Activated CD4-positive, alpha-beta T cell treated with anti-CD3 and anti-CD28 coated beads for 1 hour (primary cell): ENCODE results near the gene SMYD3.

ENCODE experiments used
- DNase-seq: peaks from one replicate; pipeline ENCODE4 v3.0.0-alpha.2; 2020

SMYD3 gene

DNA sequence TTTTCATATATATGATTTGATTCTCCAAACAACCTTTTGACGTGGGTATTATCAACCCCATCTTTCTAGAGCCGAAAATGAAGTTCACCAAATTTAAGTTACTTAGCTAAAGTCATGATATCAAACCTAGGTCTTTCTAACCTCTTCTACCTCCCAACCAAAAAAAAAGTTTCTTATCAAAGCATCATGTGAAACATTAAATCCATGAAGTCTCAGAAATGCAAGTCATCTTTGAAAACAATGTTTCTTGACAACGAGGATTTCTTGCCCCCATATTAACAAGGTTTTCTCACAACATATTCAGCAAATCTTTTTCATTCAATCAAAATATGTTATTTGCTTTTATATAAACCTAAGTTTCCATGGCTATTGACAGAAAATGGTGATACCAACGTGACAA, 306.3 kb downstream of the SMYD3 start:
- no peak for DNase-seq

DNA sequence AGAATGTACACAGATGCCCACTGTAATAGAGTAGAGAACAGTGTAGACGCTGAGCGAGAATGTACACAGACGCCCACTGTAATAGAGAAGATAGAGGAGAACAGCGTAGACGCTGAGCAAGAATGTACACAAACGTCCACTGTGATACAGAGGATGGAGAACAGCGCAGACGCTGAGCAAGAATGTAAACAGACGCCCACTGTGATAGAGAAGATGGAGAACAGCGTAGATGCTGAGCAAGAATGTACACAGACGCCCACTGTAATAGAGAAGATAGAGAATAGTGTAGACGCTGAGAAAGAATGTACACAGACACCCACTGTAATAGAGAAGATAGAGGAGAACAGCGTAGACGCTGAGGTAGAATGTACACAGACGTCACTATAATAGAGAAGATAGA, 306.9 kb downstream of the SMYD3 start:
- no peak for DNase-seq

DNA sequence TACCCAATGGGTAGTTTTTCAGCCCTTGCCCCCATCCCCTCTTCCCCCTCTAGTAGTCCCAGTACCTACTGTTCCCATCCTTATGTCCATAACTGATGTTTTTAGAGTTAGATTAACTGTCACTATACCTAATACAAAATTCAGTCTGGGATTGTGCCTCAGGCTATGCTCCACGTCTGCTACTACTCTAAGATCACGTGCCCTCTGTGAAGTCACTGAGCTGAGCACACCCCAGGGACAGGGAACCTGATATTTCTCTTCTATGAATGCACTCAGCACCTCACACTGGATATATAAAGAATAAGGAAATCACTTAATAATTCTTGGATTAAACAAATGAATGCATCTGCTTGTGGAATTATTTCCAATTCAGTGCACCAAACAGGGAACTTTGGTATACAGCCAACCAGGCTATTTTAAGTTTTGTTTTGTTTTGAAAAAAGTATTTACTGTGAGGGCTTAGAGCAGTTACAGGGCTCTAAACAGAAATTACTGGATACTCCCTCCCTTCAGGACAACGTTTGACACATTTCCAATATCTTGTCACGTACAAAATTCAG, 307.9 kb downstream of the SMYD3 start:
- DNase-seq: no peak

DNA sequence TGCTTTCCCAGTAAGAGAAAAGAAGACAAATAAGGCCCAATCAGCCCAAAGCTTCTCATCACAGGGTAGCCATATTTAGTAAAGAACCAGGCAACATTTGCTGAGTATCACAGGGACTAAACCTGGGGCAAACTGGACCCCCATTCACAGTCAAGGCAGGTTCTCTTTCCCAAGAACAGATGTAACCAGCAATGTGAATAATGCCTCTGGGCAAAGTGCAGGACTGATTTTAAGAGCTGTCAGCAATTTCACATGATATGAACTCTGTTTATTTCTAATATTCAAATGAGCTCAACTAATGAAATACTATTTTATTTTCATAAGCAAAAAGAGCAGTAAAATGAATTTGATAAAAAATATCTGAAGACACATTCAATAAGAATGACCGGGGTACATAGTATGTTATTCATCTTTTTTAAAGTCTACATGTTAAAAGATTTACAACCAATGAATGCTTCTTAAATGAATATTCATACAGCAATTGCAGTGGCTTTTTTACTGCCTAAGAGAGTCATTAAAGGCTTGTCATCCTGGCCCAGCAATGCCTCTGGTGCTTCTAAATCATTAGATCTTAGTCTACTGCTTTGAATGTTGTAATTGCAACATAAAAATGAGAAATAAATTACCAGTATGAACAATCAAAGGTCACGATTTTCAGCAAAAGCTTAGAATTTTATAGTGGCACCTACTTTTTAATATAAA, 308.8 kb downstream of the SMYD3 start:
- DNase-seq: no peak

DNA sequence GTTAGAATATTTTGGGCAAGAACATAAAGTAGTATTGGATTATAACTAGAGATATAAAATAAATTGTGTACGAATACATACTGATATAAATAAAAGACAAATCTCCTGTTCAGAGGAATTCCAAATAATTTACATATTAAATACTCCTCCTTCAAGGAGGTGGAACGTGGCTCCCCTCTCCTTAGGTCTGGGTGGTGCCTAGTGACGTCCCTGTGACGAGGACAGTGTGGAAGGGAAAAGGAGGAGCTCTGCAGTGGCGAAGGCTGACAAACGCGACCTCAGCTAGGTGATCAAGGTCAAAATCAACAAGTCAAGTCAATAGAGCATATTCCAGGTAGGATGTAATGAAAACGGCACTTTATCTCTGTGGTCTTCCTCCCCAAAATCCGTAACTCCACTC, 310.0 kb downstream of the SMYD3 start:
- DNase-seq: no peak

DNA sequence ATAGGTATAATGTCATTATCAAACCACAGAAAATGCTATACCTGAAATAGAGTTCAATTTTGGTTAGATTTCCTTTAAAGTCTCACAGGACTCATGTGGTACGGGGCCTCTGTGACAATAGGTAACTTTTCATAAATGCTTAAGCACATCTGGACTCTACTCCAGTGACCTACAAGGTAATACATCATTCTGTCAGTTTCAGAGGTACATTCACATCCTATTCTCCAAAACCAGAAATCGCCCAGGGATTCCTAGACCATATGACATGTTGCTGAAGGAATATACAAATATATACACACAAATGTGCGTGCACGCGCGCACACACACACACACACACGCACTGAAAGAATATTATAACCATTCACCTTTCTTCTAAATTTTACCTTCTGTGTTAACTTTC, 311.8 kb downstream of the SMYD3 start:
- DNase-seq: no peak

DNA sequence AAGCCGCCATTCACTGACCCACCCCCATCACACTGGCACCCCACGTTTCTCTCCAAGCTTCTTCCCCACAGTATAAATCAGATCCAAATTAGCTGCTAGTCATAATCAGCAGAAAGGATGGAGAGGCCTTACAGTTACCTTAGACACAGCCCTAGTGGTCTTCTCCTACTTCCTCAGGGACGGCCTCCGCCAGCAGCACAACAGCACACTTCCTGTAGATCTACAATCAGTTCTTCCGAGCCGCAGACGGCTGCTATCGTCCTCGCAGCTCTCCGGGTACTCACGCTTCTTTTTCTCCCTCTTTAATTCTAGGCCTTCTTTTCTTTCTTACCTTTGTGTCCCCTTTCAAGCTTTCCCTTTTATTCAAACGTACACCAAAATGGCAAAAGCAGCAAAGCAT, 313.5 kb downstream of the SMYD3 start:
- DNase-seq: no peak

- DNase-seq: no peak
Observed at GRCh38 chr1:246189126-246189525, 318.0 kb downstream of the SMYD3 start.

DNA sequence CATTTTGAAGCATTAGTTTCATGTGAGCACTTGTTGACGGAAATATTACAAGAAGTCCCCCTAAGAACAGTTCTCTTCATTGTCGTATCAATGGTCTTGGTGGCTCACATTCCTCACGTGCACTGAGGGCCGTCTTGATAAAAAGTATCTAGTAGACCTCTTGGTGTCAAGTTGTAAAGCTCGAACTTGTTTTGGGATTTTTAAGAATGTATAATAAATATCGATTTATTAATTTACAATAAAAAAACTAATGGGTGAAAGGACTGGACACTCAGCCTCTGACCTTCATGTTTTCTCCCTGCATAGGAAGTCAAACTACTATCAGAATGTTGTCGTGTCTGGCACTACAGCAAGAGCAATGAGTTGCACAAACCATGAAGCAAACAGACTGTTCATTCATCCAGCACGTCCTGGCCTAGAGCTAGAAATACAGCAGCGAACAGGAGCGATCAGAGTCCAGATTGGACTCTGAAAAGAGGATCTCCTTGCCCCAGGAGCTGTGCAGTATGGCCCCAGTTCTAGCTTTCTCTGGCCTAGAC, 319.2 kb downstream of the SMYD3 start:
- DNase-seq: no peak

GRCh38 chr1:246184503-246184902, 322.6 kb downstream of the SMYD3 start:
- DNase-seq: no peak

- DNase-seq: no peak
Observed at GRCh38 chr1:246182149-246182851, 324.8 kb downstream of the SMYD3 start.

DNA sequence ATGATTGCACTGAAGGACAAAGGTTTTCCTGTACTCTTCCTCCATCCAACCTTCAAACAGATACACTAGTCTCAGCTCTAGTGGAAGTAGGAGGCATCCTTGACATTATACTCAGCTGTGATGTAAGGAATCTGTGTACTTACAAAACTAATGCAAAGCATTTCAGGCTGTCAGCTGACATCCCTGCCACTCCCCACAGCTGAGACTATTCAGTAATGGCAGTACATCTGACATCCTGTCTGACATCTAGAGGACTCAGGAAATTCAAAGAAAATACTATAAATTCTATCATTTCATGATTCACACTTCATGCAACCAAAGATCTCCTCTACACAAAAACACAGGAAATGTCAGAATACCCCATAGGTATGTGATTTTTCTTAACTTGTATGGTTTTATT, 325.8 kb downstream of the SMYD3 start:
- DNase-seq: no peak

DNA sequence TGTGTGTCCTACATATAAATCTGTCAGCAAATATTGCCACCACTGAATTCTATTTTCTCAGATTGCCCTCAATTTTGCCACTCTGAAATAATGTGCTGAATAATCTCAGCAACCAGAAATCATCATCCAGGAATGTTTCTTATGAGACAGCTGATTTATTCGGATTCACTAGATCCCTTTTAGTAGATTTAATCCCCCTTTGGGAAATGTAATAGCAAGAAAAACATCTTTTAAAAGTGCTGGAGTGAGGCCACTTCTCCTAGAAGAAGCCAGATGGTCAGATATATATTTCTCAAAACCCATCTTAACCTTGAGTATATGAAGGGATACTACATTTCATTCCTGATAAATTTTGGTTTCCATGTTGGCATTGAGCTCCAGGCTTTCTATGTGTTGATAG, 327.7 kb downstream of the SMYD3 start:
- DNase-seq: no peak

GRCh38 chr1:246178717-246179311, 328.3 kb downstream of the SMYD3 start:
- DNase-seq: no peak

GRCh38 chr1:246176126-246177024, 330.7 kb downstream of the SMYD3 start:
- DNase-seq: no peak

GRCh38 chr1:246170574-246171261, 336.4 kb downstream of the SMYD3 start:
- no peak for DNase-seq

GRCh38 chr1:246169486-246169885, 337.6 kb downstream of the SMYD3 start:
- no peak for DNase-seq

DNA sequence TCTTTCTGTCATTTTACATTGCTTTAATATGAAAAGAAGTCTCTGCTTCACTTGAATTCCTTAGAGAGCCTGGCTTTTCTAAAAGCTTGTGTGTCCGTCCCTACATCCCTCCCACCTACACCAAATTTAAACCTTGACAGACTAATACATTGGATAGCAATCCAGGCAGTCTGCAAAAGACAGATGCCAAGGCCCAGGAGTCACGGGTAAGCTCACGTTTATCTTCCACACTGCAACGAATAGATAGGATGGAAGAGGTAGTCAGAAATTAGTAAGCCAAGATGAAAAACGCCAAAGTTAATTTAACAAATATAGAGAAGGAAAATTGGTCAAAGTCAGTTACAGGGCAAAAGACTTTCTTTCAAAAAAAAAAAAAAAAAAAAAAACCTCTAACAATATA, 338.1 kb downstream of the SMYD3 start:
- DNase-seq: no peak

- no peak for DNase-seq
Observed at GRCh38 chr1:246166841-246167240, 340.2 kb downstream of the SMYD3 start.

- no peak for DNase-seq
Observed at GRCh38 chr1:246165826-246166709, 341.0 kb downstream of the SMYD3 start.

GRCh38 chr1:246164764-246165163, 342.3 kb downstream of the SMYD3 start:
- DNase-seq: no peak
